ENCODE results near the gene AVPI1. TPM values are rescaled to one million over a fixed set of nuclear protein-coding genes. Genes with fewer than 3 reads are reported as not detected.

AVPI1 gene
- total RNA-seq, 4 donors from 2014 or later = 34.2 to 136 (median 45.4) TPM

DNA sequence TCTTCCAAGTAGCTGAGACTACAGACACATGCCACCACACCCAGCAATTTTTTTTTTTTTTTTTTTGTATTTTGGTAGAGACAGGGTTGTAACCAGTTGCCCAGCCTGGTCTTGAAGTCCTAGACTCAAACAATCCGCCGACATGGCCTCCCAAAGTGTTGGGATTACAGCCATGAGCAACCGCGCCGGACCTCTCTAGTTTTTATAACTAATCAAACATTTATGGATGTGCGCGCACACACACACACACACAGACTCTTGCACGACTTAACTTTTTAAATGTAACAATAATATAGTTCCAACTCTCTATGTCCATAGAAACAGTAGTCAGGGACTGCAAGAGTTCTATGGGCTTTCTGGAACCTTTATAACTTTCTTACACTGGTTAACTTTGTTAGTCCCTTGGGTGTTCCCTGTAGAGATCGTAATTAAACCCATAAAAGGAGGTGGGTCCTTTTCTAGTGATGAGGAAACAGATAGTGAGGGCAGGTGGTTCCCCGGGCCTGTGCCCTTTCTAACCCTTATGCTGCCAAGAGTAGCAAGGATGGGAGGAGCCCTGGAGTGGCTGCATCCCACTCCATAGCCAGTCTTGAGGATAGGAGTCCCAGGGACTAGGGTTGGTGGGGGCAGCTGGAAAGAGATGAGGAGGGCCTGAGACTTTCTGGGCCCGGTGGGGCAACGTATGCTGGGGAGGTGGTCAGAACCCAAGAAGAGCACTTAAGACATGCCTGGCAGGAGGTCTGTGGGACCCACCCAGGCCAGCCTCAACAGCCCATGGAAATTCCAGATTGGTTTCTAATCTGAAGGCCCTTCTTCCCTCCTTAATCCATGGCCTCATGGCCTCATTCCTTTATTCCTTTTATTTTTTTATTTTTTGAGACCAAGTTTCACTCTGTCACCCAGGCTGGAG lies 35.1 kb upstream of the AVPI1 start:
- Histone ChIP-seq H3K4me3 (no peak overlapping the region), H3K27me3 (no peaks in the 10 kb centered on the region), H3K27ac (peak overlapping the region in 3 of 4 donors; percentile 24 to 63 (median 44)), H3K36me3 (peaks cover 0 to 18% of the 10 kb centered on the region in 2 donors), H3K4me1 (peaks cover 0 to 64% (median 25%) of the 10 kb centered on the region in 3 donors), H3K9me3 (no peaks in the 10 kb centered on the region)
- TF ChIP-seq EP300 (IDR thresholded peaks at IDR 0.05) (no peak), POLR2AphosphoS5 (IDR thresholded peaks at IDR 0.05) (no peak), POLR2A (IDR thresholded peaks at IDR 0.05) (no peak)
- TF ChIP-seq, protein P1, sequence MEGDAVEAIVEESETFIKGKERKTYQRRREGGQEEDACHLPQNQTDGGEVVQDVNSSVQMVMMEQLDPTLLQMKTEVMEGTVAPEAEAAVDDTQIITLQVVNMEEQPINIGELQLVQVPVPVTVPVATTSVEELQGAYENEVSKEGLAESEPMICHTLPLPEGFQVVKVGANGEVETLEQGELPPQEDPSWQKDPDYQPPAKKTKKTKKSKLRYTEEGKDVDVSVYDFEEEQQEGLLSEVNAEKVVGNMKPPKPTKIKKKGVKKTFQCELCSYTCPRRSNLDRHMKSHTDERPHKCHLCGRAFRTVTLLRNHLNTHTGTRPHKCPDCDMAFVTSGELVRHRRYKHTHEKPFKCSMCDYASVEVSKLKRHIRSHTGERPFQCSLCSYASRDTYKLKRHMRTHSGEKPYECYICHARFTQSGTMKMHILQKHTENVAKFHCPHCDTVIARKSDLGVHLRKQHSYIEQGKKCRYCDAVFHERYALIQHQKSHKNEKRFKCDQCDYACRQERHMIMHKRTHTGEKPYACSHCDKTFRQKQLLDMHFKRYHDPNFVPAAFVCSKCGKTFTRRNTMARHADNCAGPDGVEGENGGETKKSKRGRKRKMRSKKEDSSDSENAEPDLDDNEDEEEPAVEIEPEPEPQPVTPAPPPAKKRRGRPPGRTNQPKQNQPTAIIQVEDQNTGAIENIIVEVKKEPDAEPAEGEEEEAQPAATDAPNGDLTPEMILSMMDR (IDR thresholded peaks at IDR 0.05) = no peak
- 70% methylated on average over 6 to 12 of the region's 12 CpGs for WGBS, 2 donors (ENCODE audit: low coverage in 1 of 2)
- no peak for ATAC-seq

GRCh38 chr10:97719602-97720001 lies 32.6 kb upstream of the AVPI1 start:
- Histone ChIP-seq H3K9me3 (no peaks in the 10 kb centered on the region), H3K27ac (peak overlapping the region in 3 of 4 donors; percentile 97 to 99 (median 99)), H3K4me1 (peaks cover 5 to 66% (median 43%) of the 10 kb centered on the region in 3 donors), H3K36me3 (peaks cover 0 to 21% of the 10 kb centered on the region in 2 donors), H3K27me3 (no peaks in the 10 kb centered on the region), H3K4me3 (no peak overlapping the region)
- TF ChIP-seq, protein P1 (IDR thresholded peaks at IDR 0.05) = no peak
- TF ChIP-seq POLR2AphosphoS5 (IDR thresholded peaks at IDR 0.05) = no peak
- no peak for TF ChIP-seq EP300 (IDR thresholded peaks at IDR 0.05)
- TF ChIP-seq POLR2A (IDR thresholded peaks at IDR 0.05) = no peak
- WGBS, 2 donors (ENCODE audit: low coverage in 1 of 2) = 100% methylated on average over 1 of the region's 2 CpGs
- no peak for ATAC-seq

GRCh38 chr10:97718659-97719142 lies 31.7 kb upstream of the AVPI1 start:
- H3K36me3 ChIP-seq = peaks cover 0 to 21% of the 10 kb centered on the region in 2 donors
- peak overlapping the region; percentile 58 to 99 (median 98) for H3K27ac ChIP-seq
- H3K4me3 ChIP-seq = no peak overlapping the region
- H3K9me3 ChIP-seq = no peaks in the 10 kb centered on the region
- H3K27me3 ChIP-seq = no peaks in the 10 kb centered on the region
- peaks cover 5 to 60% (median 43%) of the 10 kb centered on the region in 3 donors for H3K4me1 ChIP-seq
- peak; percentile 72 for ATAC-seq
- TF ChIP-seq EP300 (IDR thresholded peaks at IDR 0.05) (no peak), POLR2A (IDR thresholded peaks at IDR 0.05) (no peak), POLR2AphosphoS5 (IDR thresholded peaks at IDR 0.05) (peak; percentile 84)
- TF ChIP-seq, protein P1 (IDR thresholded peaks at IDR 0.05) = no peak
- WGBS, 2 donors (ENCODE audit: low coverage in 1 of 2) = 19 to 26% methylated on average over 4 to 6 of the region's 8 CpGs

DNA sequence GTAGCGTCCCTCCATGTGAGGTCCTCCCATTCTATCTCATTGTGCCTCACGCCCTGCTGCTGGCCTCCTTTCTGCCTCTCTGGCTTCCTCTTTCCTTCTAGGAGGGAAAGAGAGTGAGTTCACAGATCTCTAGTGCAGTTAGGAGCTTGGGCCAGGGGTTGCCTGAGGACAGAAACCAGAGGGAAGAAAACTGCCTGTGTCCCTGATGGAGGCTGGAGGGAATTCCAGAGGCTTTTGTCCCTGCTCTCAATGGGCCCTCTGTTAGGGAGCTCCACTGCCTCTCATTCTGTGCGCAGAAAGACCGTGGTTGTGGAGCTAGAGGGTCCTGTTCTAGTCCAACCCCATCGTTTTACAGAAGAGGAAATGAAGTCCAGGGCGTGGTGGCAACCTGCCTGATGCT lies 31.1 kb upstream of the AVPI1 start:
- ATAC-seq = no peak
- 39 to 43% methylated on average over 4 to 5 of the region's 6 CpGs for WGBS, 2 donors (ENCODE audit: low coverage in 1 of 2)
- H3K4me3 ChIP-seq = no peak overlapping the region
- TF ChIP-seq POLR2AphosphoS5 (IDR thresholded peaks at IDR 0.05) (peak; percentile 42), EP300 (IDR thresholded peaks at IDR 0.05) (no peak), POLR2A (IDR thresholded peaks at IDR 0.05) (no peak)
- TF ChIP-seq, protein P1 (IDR thresholded peaks at IDR 0.05) = no peak
- no peaks in the 10 kb centered on the region for H3K9me3 ChIP-seq
- no peaks in the 10 kb centered on the region for H3K27me3 ChIP-seq
- peaks cover 5 to 62% (median 43%) of the 10 kb centered on the region in 3 donors for H3K4me1 ChIP-seq
- peak overlapping the region; percentile 58 to 99 (median 98) for H3K27ac ChIP-seq
- peaks cover 0 to 21% of the 10 kb centered on the region in 2 donors for H3K36me3 ChIP-seq

Measured in gastroesophageal sphincter (tissue), 4 donors.